ENCODE results near the gene RNF213.

RNF213 gene

DNA sequence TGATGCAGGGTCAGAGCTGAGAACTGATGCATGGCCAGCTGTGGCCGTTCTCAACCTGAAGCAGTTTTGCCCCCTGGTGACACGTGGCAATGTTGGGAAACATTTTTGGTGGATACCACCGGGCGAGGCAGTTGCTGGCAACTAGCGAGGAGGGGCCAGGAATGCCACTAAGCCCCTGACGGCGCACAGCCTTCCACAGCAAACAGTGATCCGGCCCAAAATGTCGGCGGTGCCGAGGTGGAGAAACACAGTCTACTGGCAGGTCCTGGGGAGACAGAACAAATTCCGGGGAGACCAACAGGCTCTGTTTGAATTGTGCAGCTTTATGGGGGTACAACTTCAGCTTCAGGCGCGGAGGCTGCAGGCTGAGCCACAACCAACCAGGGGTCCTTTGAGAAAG is 32.2 kb upstream of the RNF213 start:
- no peak overlapping the region for H3K4me3 ChIP-seq (replicated peaks; ENCODE audit: insufficient read depth, low read length)
- TF ChIP-seq GABPA (IDR thresholded peaks at IDR 0.05; ENCODE audit: low read depth) (no peak), REST (IDR thresholded peaks at IDR 0.05; ENCODE audit: insufficient replicate concordance, low read depth) (no peak), POLR2AphosphoS5 (IDR thresholded peaks at IDR 0.05; ENCODE audit: low read depth) (no peak), SPI1 (IDR thresholded peaks at IDR 0.05; ENCODE audit: borderline replicate concordance, low read depth) (no peak)
- TF ChIP-seq, protein P1, sequence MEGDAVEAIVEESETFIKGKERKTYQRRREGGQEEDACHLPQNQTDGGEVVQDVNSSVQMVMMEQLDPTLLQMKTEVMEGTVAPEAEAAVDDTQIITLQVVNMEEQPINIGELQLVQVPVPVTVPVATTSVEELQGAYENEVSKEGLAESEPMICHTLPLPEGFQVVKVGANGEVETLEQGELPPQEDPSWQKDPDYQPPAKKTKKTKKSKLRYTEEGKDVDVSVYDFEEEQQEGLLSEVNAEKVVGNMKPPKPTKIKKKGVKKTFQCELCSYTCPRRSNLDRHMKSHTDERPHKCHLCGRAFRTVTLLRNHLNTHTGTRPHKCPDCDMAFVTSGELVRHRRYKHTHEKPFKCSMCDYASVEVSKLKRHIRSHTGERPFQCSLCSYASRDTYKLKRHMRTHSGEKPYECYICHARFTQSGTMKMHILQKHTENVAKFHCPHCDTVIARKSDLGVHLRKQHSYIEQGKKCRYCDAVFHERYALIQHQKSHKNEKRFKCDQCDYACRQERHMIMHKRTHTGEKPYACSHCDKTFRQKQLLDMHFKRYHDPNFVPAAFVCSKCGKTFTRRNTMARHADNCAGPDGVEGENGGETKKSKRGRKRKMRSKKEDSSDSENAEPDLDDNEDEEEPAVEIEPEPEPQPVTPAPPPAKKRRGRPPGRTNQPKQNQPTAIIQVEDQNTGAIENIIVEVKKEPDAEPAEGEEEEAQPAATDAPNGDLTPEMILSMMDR (IDR thresholded peaks at IDR 0.05; ENCODE audit: insufficient read depth, low read length): no peak
- peaks cover 6% of the 10 kb centered on the region for H3K27me3 ChIP-seq (ENCODE audit: insufficient read depth, poor library complexity, severe bottlenecking)
- H3K27ac ChIP-seq (replicated peaks): no peak overlapping the region
- no peak for DNase-seq (ENCODE audit: low read depth in 1 of 2, low spot score in 1 of 2)

DNA sequence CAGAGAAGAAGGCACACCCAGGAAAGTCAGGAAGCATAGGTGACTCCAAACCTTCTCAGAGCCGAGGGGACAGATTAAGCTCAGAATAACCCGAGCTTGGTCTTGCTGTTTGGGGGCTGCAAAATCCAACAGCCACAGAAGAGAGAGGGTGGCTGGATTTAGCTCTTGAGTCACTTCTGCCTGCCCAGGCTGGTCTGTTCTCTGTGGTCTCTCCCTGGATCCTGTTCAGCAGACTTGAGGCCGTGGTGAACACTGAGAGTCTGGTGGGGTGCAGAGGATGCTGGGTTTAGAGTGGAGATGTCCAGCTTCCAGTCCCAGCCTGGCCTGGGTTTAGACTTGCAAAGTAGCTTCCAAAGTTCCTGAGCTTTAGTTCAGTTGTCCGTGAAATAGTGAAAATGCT is 31.6 kb upstream of the RNF213 start:
- Histone ChIP-seq H3K27me3 (ENCODE audit: insufficient read depth, poor library complexity, severe bottlenecking) (peaks cover 6% of the 10 kb centered on the region), H3K27ac (replicated peaks) (no peak overlapping the region), H3K4me3 (replicated peaks; ENCODE audit: insufficient read depth, low read length) (no peak overlapping the region)
- TF ChIP-seq GABPA (IDR thresholded peaks at IDR 0.05; ENCODE audit: low read depth): no peak
- TF ChIP-seq, protein P1 (IDR thresholded peaks at IDR 0.05; ENCODE audit: insufficient read depth, low read length): no peak
- no peak for DNase-seq (ENCODE audit: low read depth in 1 of 2, low spot score in 1 of 2)

DNA sequence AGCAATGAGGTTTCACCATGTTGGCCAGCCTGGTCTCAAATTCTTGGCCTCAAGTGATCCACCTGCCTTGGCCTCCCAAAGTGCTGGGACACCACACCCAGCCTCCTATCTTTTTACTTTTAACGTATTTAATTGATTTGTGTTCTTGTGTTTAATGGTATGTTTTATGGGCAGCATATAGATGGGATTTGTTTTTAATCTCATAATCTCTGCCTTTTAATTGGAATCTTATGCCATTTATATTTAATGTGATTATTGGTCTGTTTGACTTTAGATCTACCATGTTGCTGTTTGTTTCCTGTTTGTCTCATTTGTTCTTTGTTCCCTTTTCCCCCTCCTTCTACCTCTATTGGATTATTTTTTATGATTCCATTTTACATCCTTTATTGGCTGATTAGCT is 28.2 kb upstream of the RNF213 start:
- Histone ChIP-seq H3K4me3 (replicated peaks; ENCODE audit: insufficient read depth, low read length) (no peak overlapping the region), H3K27ac (replicated peaks) (no peak overlapping the region), H3K27me3 (ENCODE audit: insufficient read depth, poor library complexity, severe bottlenecking) (peaks cover 3% of the 10 kb centered on the region)
- no peak for DNase-seq (ENCODE audit: low read depth in 1 of 2, low spot score in 1 of 2)
- TF ChIP-seq SPI1 (IDR thresholded peaks at IDR 0.05; ENCODE audit: borderline replicate concordance, low read depth): no peak
- TF ChIP-seq GABPA (IDR thresholded peaks at IDR 0.05; ENCODE audit: low read depth): no peak
- TF ChIP-seq POLR2AphosphoS5 (IDR thresholded peaks at IDR 0.05; ENCODE audit: low read depth): no peak
- TF ChIP-seq, protein P1 (IDR thresholded peaks at IDR 0.05; ENCODE audit: insufficient read depth, low read length): no peak
- TF ChIP-seq REST (IDR thresholded peaks at IDR 0.05; ENCODE audit: insufficient replicate concordance, low read depth): no peak

DNA sequence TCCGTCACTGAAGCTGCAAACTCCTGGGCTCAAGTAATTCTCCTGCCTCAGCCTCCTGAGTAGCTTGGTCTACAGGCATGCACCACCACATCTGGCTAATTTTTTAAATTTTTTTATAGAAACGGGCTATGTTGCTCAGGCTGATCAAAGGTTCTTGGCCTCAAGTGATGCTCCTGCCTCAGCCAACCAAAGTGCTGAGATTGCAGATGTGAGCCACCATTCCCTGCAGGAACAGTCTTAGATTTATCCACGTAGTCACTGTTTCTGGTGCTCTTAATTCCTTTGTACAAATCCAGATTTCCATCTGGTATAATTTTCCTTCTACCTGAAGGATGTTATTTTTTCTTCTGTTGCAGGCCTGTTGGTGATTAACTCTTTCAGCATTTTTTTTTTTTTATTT is 27.4 kb upstream of the RNF213 start:
- Histone ChIP-seq H3K27me3 (ENCODE audit: insufficient read depth, poor library complexity, severe bottlenecking) (peaks cover under 1% of the 10 kb centered on the region), H3K27ac (replicated peaks) (no peak overlapping the region), H3K4me3 (replicated peaks; ENCODE audit: insufficient read depth, low read length) (no peak overlapping the region)
- TF ChIP-seq POLR2AphosphoS5 (IDR thresholded peaks at IDR 0.05; ENCODE audit: low read depth): no peak
- no peak for TF ChIP-seq REST (IDR thresholded peaks at IDR 0.05; ENCODE audit: insufficient replicate concordance, low read depth)
- TF ChIP-seq GABPA (IDR thresholded peaks at IDR 0.05; ENCODE audit: low read depth): no peak
- TF ChIP-seq SPI1 (IDR thresholded peaks at IDR 0.05; ENCODE audit: borderline replicate concordance, low read depth): no peak
- TF ChIP-seq, protein P1 (IDR thresholded peaks at IDR 0.05; ENCODE audit: insufficient read depth, low read length): no peak
- DNase-seq (ENCODE audit: low read depth in 1 of 2, low spot score in 1 of 2): no peak
